RWPE2 (cell line): ENCODE measurements around the gene LRP1-AS.

Experiments used
- ATAC-seq: fragments of 200-7000 bp; cut with Tn5 transposase; 3 replicates; pipeline ENCODE4 v1.9.1; 2021; ENCODE audit warnings: low read depth
- DNase-seq: peaks from one replicate; pipeline ENCODE4 v3.0.0-alpha.2; 2020; ENCODE audit warnings: low spot score
- H3K27ac ChIP-seq: fragments of 450-650 bp; 2 replicates; pipeline ENCODE4 v1.5.1; 2017; ENCODE audit warnings: mild to moderate bottlenecking; ENCODE audit not compliant: poor library complexity, severe bottlenecking
- H3K27me3 ChIP-seq: fragments of 250-450 bp; sonication (Bioruptor Pico); 2 replicates; pipeline ENCODE4 v1.5.1; 2021; ENCODE audit warnings: mild to moderate bottlenecking, moderate library complexity; ENCODE audit not compliant: insufficient read depth, poor library complexity, severe bottlenecking
- H3K36me3 ChIP-seq: fragments of 250-450 bp; sonication (Bioruptor Pico); 2 replicates; pipeline ENCODE4 v1.5.1; 2020; ENCODE audit warnings: low read depth, mild to moderate bottlenecking, moderate library complexity
- H3K4me1 ChIP-seq: fragments of 250-450 bp; sonication (Bioruptor Pico); 2 replicates; pipeline ENCODE4 v1.5.1; 2021; ENCODE audit warnings: mild to moderate bottlenecking, moderate library complexity; ENCODE audit not compliant: insufficient read depth, poor library complexity, severe bottlenecking
- H3K4me3 ChIP-seq: fragments of 250-450 bp; sonication (Bioruptor Pico); 2 replicates; pipeline ENCODE4 v1.5.1; 2021; ENCODE audit warnings: mild to moderate bottlenecking, moderate library complexity; ENCODE audit not compliant: severe bottlenecking
- H3K9me3 ChIP-seq: fragments of 250-450 bp; sonication (Bioruptor Pico); 2 replicates; pipeline ENCODE4 v1.5.1; 2021; ENCODE audit warnings: mild to moderate bottlenecking, moderate library complexity; ENCODE audit not compliant: severe bottlenecking
- TF ChIP-seq, protein P1 (sequence below): fragments of 450-650 bp; IDR thresholded peaks from one replicate; pipeline ENCODE4 v1.5.1; 2017; ENCODE audit warnings: mild to moderate bottlenecking, moderate library complexity; ENCODE audit not compliant: poor library complexity, severe bottlenecking

The LRP1-AS gene

DNA sequence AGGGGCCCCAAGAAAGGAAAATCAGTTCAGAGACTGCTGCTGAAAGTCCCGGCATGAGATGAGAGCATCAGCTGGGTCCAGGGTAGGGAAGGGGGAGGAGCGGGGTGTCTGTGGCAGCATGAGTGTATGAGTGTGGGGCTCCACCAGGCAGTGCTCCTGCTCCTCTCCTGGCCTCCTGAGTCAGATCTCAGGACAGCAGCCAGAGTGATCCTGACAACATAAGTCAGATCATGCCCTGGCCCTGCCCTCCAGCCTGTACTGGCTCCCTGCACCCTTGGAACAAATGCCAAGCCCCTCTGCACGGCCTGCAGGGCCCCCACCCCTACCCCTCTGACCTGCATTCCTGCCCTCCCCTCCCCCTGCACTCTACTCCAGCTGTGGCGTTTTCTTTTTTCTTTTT is 24.2 kb upstream of the LRP1-AS start:
- Histone ChIP-seq H3K27ac (no peak overlapping the region), H3K36me3 (peaks cover 16% of the 10 kb centered on the region), H3K4me1 (peaks cover 27% of the 10 kb centered on the region), H3K27me3 (no peaks in the 10 kb centered on the region), H3K9me3 (no peaks in the 10 kb centered on the region), H3K4me3 (no peak overlapping the region)
- DNase-seq (no peak), ATAC-seq (no peak)
- TF ChIP-seq, protein P1, sequence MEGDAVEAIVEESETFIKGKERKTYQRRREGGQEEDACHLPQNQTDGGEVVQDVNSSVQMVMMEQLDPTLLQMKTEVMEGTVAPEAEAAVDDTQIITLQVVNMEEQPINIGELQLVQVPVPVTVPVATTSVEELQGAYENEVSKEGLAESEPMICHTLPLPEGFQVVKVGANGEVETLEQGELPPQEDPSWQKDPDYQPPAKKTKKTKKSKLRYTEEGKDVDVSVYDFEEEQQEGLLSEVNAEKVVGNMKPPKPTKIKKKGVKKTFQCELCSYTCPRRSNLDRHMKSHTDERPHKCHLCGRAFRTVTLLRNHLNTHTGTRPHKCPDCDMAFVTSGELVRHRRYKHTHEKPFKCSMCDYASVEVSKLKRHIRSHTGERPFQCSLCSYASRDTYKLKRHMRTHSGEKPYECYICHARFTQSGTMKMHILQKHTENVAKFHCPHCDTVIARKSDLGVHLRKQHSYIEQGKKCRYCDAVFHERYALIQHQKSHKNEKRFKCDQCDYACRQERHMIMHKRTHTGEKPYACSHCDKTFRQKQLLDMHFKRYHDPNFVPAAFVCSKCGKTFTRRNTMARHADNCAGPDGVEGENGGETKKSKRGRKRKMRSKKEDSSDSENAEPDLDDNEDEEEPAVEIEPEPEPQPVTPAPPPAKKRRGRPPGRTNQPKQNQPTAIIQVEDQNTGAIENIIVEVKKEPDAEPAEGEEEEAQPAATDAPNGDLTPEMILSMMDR = no peak

DNA sequence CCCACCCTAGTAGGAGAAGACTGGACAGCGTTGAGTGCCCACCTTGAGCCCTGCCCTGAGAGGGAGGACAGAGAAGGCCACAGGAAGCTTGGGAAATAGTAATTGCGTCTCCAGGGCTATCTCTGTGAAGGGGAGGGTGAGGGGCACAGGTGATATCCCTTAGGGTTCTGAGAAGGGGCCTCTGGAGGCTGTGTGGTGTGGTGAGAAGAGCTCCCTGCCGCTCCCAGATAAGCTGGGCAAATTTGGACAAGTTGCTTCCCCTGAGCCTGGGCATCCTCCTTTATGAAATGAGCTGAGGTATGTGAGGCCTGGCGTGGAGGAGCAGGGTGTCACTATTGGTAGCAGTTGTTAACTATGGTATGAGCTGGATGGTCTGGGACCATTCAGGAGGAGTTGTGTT is 23.5 kb upstream of the LRP1-AS start:
- H3K36me3 ChIP-seq = peaks cover 17% of the 10 kb centered on the region
- TF ChIP-seq, protein P1 = no peak
- no peak for DNase-seq
- no peaks in the 10 kb centered on the region for H3K27me3 ChIP-seq
- ATAC-seq = no peak
- H3K4me1 ChIP-seq = peaks cover 27% of the 10 kb centered on the region
- no peaks in the 10 kb centered on the region for H3K9me3 ChIP-seq
- H3K4me3 ChIP-seq = no peak overlapping the region
- no peak overlapping the region for H3K27ac ChIP-seq

DNA sequence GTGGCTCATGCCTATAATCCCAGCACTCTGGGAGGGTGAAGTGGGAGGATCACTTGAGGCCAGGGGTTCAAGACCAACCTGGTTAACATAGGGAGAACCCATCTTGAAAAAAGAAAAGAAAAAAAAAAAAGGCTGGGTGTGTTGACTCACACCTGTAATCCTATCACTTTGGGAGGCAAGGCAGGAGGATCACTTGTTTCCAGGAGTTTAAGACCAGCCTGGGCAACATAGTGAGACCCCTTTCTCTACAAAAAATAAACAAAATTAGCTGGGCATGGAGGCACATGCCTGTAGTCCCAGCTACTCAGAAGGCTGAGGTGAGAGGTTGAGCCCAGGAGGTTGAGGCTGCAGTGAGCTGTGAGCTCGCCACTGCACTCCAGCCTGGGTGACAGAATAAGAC is 23.0 kb upstream of the LRP1-AS start:
- Histone ChIP-seq H3K27me3 (no peaks in the 10 kb centered on the region), H3K4me1 (peaks cover 30% of the 10 kb centered on the region), H3K4me3 (no peak overlapping the region), H3K9me3 (no peaks in the 10 kb centered on the region), H3K27ac (no peak overlapping the region), H3K36me3 (peaks cover 17% of the 10 kb centered on the region)
- DNase-seq (no peak), ATAC-seq (no peak)
- TF ChIP-seq, protein P1 = no peak

DNA sequence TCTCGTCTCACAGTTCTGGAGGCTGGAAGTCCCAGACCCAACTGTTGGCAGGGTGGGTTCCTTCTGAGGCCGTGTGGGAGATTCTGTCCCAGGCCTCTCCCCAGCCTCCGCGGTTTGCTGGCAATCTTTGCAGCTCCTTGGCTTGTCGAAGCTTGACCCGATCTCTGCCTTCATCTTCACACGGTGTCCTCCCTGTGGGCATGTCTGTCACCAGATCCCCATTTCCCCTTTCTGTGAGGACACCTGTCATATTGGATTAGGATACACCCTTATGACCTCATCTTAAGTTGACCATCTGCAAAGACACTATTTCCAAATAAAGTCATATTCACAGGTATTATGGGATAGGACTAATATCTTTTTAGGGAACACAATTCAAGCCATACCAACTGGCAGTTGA is 22.6 kb upstream of the LRP1-AS start:
- Histone ChIP-seq H3K27ac (no peak overlapping the region), H3K4me3 (no peak overlapping the region), H3K36me3 (peaks cover 17% of the 10 kb centered on the region), H3K27me3 (no peaks in the 10 kb centered on the region), H3K4me1 (peaks cover 30% of the 10 kb centered on the region), H3K9me3 (no peaks in the 10 kb centered on the region)
- DNase-seq (no peak), ATAC-seq (no peak)
- TF ChIP-seq, protein P1 = no peak

DNA sequence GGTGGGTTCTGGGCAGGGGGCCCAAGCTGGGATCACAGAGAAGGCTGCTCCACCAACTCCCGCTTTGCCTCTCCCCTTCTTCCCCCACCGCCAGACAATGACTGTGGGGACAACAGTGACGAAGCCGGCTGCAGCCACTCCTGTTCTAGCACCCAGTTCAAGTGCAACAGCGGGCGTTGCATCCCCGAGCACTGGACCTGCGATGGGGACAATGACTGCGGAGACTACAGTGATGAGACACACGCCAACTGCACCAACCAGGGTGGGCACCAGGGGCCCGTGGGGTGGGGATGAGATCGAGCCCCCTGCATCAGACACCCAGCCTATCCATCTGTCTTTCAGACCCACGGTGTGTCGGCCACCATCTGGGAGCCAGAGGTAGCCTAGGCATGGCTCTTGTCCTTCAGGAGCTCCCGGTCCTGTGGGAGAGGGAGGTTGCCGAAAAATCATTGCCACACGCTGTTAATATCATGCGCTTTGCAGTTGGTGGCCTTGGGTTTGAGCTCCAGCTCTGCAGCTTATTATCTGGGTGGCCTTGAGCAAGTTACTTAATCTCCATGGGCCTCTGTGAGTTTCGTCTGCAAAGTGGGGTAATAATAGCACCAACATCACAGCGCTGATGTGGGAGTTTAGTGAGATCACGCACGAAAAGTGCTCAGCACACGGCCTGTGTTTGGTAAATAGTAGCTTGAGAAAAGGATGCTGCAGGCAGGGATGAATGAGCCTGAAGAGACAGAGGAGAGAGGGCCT is 21.8 kb upstream of the LRP1-AS start:
- no peaks in the 10 kb centered on the region for H3K27me3 ChIP-seq
- H3K4me3 ChIP-seq = no peak overlapping the region
- H3K36me3 ChIP-seq = peaks cover 17% of the 10 kb centered on the region
- TF ChIP-seq, protein P1 = no peak
- DNase-seq (no peak), ATAC-seq (no peak)
- H3K27ac ChIP-seq = no peak overlapping the region
- H3K4me1 ChIP-seq = peaks cover 31% of the 10 kb centered on the region
- H3K9me3 ChIP-seq = no peaks in the 10 kb centered on the region
